Thymus (tissue), 11 donors: Measurements from ENCODE around the gene FARP2. TPM values are rescaled to one million over a fixed set of nuclear protein-coding genes. Genes with fewer than 3 reads are reported as not detected.
A peak's percentile ranks its signal among the peaks of the same experiment; 100 is the strongest.
"Not testable (repeated sequence)": the region's sequence is repeated elsewhere in the genome, so short reads cannot be mapped to it uniquely, and the experiment has no call there.

ENCODE experiments used
- DNase-seq, 9 donors: peaks; one replicate each; pipeline ENCODE4 v3.0.0-alpha.2; 2013; ENCODE audit warnings: low spot score in 9 of 9, low read depth in 6 of 9, missing footprints in 1 of 9
- H3K27ac ChIP-seq, 2 donors: one replicate each; pipeline ENCODE4 v1.5.1; 2013; ENCODE audit warnings: control low read depth in 1 of 2, low read depth in 1 of 2, low read length in 1 of 2, mild to moderate bottlenecking in 1 of 2, moderate library complexity in 1 of 2
- H3K27me3 ChIP-seq, 2 donors: one replicate each; pipeline ENCODE4 v1.5.1; 2013; ENCODE audit warnings: low read length in 1 of 2; ENCODE audit not compliant: control insufficient read depth in 2 of 2, insufficient read depth in 1 of 2
- H3K36me3 ChIP-seq, 2 donors: one replicate each; pipeline ENCODE4 v1.5.1; 2013; ENCODE audit warnings: low read length in 1 of 2, mild to moderate bottlenecking in 1 of 2, moderate library complexity in 1 of 2; ENCODE audit not compliant: control insufficient read depth in 2 of 2, insufficient read depth in 2 of 2
- H3K4me1 ChIP-seq, 2 donors: one replicate each; pipeline ENCODE4 v1.5.1; 2013; ENCODE audit warnings: low read length in 2 of 2; ENCODE audit not compliant: control insufficient read depth in 2 of 2, insufficient read depth in 2 of 2
- H3K4me3 ChIP-seq, 2 donors: one replicate each; pipeline ENCODE4 v1.5.1; 2013; ENCODE audit warnings: low read length in 2 of 2, control low read depth in 1 of 2, mild to moderate bottlenecking in 1 of 2
- H3K9me3 ChIP-seq, 2 donors: one replicate each; pipeline ENCODE4 v1.5.1; 2013; ENCODE audit warnings: low read length in 1 of 2, mild to moderate bottlenecking in 1 of 2; ENCODE audit not compliant: control insufficient read depth in 2 of 2, insufficient read depth in 1 of 2
- WGBS: extraction: QIAGEN DNeasy Blood & Tissue Kit; methylation state at CpG from one replicate; pipeline ENCODE4 v1.1.7; 2013; 5-methylcytosine and 5-hydroxymethylcytosine counted together
- polyA plus RNA-seq: library from polyadenylated mRNA; stranded (reverse); fragments of 200-250 nt; gene quantifications from one replicate; pipeline ENCODE4 v1.2.3, GENCODE V29; 2013
- total RNA-seq: library from RNA; stranded (reverse); fragments of 120-200 nt; gene quantifications from one replicate; pipeline ENCODE4 v1.2.4, GENCODE V29; 2013
- donor health status: healthy.

Gene FARP2
- total and polyA plus RNA-seq, 2 donors = 16.1 to 18.2 TPM

- DNase-seq, H3K27ac ChIP-seq, H3K27me3 ChIP-seq, H3K4me1 ChIP-seq, H3K4me3 ChIP-seq: not testable (repeated sequence)
- WGBS = 96% methylated on average over 1 of the region's 1 CpG
- Histone ChIP-seq H3K9me3 (peaks cover 0 to 10% of the 10 kb centered on the region in 2 donors), H3K36me3 (peaks cover 9 to 12% of the 10 kb centered on the region in 2 donors)
These were observed 67.4 kb downstream of the FARP2 start for GRCh38 chr2:241423489-241423888.

- Histone ChIP-seq H3K27me3 (peaks cover 0 to 2% of the 10 kb centered on the region in 2 donors), H3K4me3 (no peak overlapping the region), H3K4me1 (no peaks in the 10 kb centered on the region), H3K9me3 (peaks cover 0 to 10% of the 10 kb centered on the region in 2 donors), H3K27ac (no peak overlapping the region), H3K36me3 (peaks cover 10 to 13% of the 10 kb centered on the region in 2 donors)
- no peak for DNase-seq
- 96% methylated on average over 3 of the region's 3 CpGs for whole genome bisulfite sequencing
These were observed 69.3 kb downstream of the FARP2 start for GRCh38 chr2:241425368-241425767.

- Histone ChIP-seq H3K4me1 (no peaks in the 10 kb centered on the region), H3K9me3 (no peaks in the 10 kb centered on the region), H3K36me3 (peaks cover 6 to 8% of the 10 kb centered on the region in 2 donors), H3K4me3 (no peak overlapping the region), H3K27me3 (no peaks in the 10 kb centered on the region), H3K27ac (no peak overlapping the region)
- no peak for DNase-seq
- 97% methylated on average over 2 of the region's 2 CpGs for WGBS
These were observed 74.1 kb downstream of the FARP2 start for GRCh38 chr2:241430178-241430577.

GRCh38 chr2:241432824-241433448 is 76.9 kb downstream of the FARP2 start:
- no peaks in the 10 kb centered on the region for H3K9me3 ChIP-seq
- 96% methylated on average over 6 of the region's 6 CpGs for WGBS
- no peaks in the 10 kb centered on the region for H3K4me1 ChIP-seq
- H3K27me3 ChIP-seq = no peaks in the 10 kb centered on the region
- H3K36me3 ChIP-seq = peaks cover 6 to 14% of the 10 kb centered on the region in 2 donors
- no peak overlapping the region for H3K4me3 ChIP-seq
- H3K27ac ChIP-seq = no peak overlapping the region
- no peak for DNase-seq

- Histone ChIP-seq H3K4me3 (no peak overlapping the region), H3K4me1 (no peaks in the 10 kb centered on the region), H3K36me3 (peaks cover 14 to 21% of the 10 kb centered on the region in 2 donors), H3K27me3 (peaks cover 27 to 28% of the 10 kb centered on the region in 2 donors), H3K27ac (no peak overlapping the region), H3K9me3 (no peaks in the 10 kb centered on the region)
- DNase-seq = no peak
- 95% methylated on average over 2 of the region's 2 CpGs for WGBS
These were observed 81.1 kb downstream of the FARP2 start for GRCh38 chr2:241437179-241437578.

GRCh38 chr2:241441492-241441891 is 85.4 kb downstream of the FARP2 start:
- Histone ChIP-seq H3K4me3 (no peak overlapping the region), H3K9me3 (no peaks in the 10 kb centered on the region), H3K27me3 (peaks cover 60 to 63% of the 10 kb centered on the region in 2 donors), H3K36me3 (peaks cover 13 to 25% of the 10 kb centered on the region in 2 donors), H3K27ac (no peak overlapping the region), H3K4me1 (peaks cover 3 to 13% of the 10 kb centered on the region in 2 donors)
- WGBS = 91% methylated on average over 14 of the region's 14 CpGs
- DNase-seq = no peak

- H3K36me3 ChIP-seq = peaks cover 13 to 20% of the 10 kb centered on the region in 2 donors
- peaks cover 75 to 82% of the 10 kb centered on the region in 2 donors for H3K27me3 ChIP-seq
- no peak overlapping the region for H3K27ac ChIP-seq
- 54% methylated on average over 6 of the region's 6 CpGs for WGBS
- peaks cover 3 to 13% of the 10 kb centered on the region in 2 donors for H3K4me1 ChIP-seq
- H3K9me3 ChIP-seq = peaks cover 0 to 1% of the 10 kb centered on the region in 2 donors
- DNase-seq = peak; percentile 71 to 97 (median 84)
- H3K4me3 ChIP-seq = no peak overlapping the region
These were observed 87.6 kb downstream of the FARP2 start for GRCh38 chr2:241443486-241444223.

- H3K27ac ChIP-seq = no peak overlapping the region
- DNase-seq = no peak
- no peak overlapping the region for H3K4me3 ChIP-seq
- H3K4me1 ChIP-seq = peaks cover 3 to 13% of the 10 kb centered on the region in 2 donors
- 95% methylated on average over 2 of the region's 2 CpGs for WGBS
- peaks cover 71 to 86% of the 10 kb centered on the region in 2 donors for H3K27me3 ChIP-seq
- H3K9me3 ChIP-seq = peaks cover 2% of the 10 kb centered on the region in 2 donors
- peaks cover 10 to 17% of the 10 kb centered on the region in 2 donors for H3K36me3 ChIP-seq
These were observed 89.3 kb downstream of the FARP2 start for GRCh38 chr2:241445426-241445825.

- not testable (repeated sequence) for H3K4me3 ChIP-seq, H3K4me1 ChIP-seq, H3K27ac ChIP-seq, H3K36me3 ChIP-seq, DNase-seq, H3K9me3 ChIP-seq
- peaks cover 46 to 79% of the 10 kb centered on the region in 2 donors for H3K27me3 ChIP-seq
- 86% methylated on average over 7 of the region's 7 CpGs for WGBS
These were observed 94.0 kb downstream of the FARP2 start for GRCh38 chr2:241450092-241450491.
